Naive B cell (primary cell): ENCODE data around the gene WDFY3. TPM values are rescaled to one million over a fixed set of nuclear protein-coding genes. Genes with fewer than 3 reads are reported as not detected.

ENCODE experiments used
- ATAC-seq, 2 donors: fragments of 150-1000 bp; cut with Tn5 transposase; 2 replicates each; pipeline ENCODE4 v1.10.0; 2021; ENCODE audit warnings: low read depth in 2 of 2, mild to moderate bottlenecking in 2 of 2, moderate library complexity in 2 of 2
- DNase-seq: peaks from one replicate; pipeline ENCODE4 v3.0.0; 2022
- H3K27ac Mint-ChIP-seq, 6 donors: one replicate each; pipeline ENCODE4 v1.8.0; 2020 to 2022; ENCODE audit warnings: mild to moderate bottlenecking in 6 of 6, mixed read lengths in 6 of 6, moderate library complexity in 5 of 6, inconsistent platforms in 2 of 6
- H3K27me3 Mint-ChIP-seq, 3 donors: one replicate each; pipeline ENCODE4 v1.8.0; 2021 to 2022; ENCODE audit warnings: mixed read lengths in 3 of 3, mild to moderate bottlenecking in 1 of 3
- H3K36me3 Mint-ChIP-seq, 2 donors: one replicate each; pipeline ENCODE4 v1.8.0; 2020 to 2022; ENCODE audit warnings: mixed read lengths in 2 of 2, inconsistent platforms in 1 of 2, mild to moderate bottlenecking in 1 of 2
- H3K4me1 Mint-ChIP-seq, 3 donors: one replicate each; pipeline ENCODE4 v1.8.0; 2020 to 2022; ENCODE audit warnings: mixed read lengths in 3 of 3, inconsistent platforms in 1 of 3, mild to moderate bottlenecking in 1 of 3, moderate library complexity in 1 of 3
- H3K4me3 Mint-ChIP-seq, 8 donors: one replicate each; pipeline ENCODE4 v1.8.0; 2020 to 2022; ENCODE audit warnings: mild to moderate bottlenecking in 8 of 8, mixed read lengths in 8 of 8, moderate library complexity in 8 of 8, inconsistent platforms in 2 of 8
- H3K9me3 Mint-ChIP-seq, 7 donors: one replicate each; pipeline ENCODE4 v1.8.0; 2020 to 2022; ENCODE audit warnings: mixed read lengths in 7 of 7, mild to moderate bottlenecking in 5 of 7, inconsistent platforms in 2 of 7, moderate library complexity in 1 of 7
- polyA plus RNA-seq, 6 donors: library from polyadenylated mRNA; unstranded; fragments of 300-500 nt; fragmentation: Illumina TruSeq; gene quantifications; one replicate each; pipeline ENCODE4 v1.2.3, GENCODE V29; 2021; ENCODE audit warnings: low read depth in 6 of 6

WDFY3 gene
- polyA plus RNA-seq, 6 donors from 2014 or later = 0.19 TPM; not detected in 5

- Mint-ChIP-seq H3K36me3 (no peaks in the 10 kb centered on the region), H3K27me3 (no peaks in the 10 kb centered on the region), H3K9me3 (no peaks in the 10 kb centered on the region), H3K4me3 (no peak overlapping the region), H3K27ac (no peak overlapping the region), H3K4me1 (peaks cover 0 to 7% (median 0%) of the 10 kb centered on the region in 3 donors)
- ATAC-seq (no peak), DNase-seq (no peak)
These were observed 240.1 kb downstream of the WDFY3 start for GRCh38 chr4:84726356-84726755.

GRCh38 chr4:84722720-84723119, 243.8 kb downstream of the WDFY3 start:
- H3K27me3 Mint-ChIP-seq = no peaks in the 10 kb centered on the region
- no peak overlapping the region for H3K4me3 Mint-ChIP-seq
- H3K27ac Mint-ChIP-seq = no peak overlapping the region
- no peaks in the 10 kb centered on the region for H3K36me3 Mint-ChIP-seq
- no peak for ATAC-seq
- DNase-seq = no peak
- H3K9me3 Mint-ChIP-seq = no peaks in the 10 kb centered on the region
- H3K4me1 Mint-ChIP-seq = no peaks in the 10 kb centered on the region

GRCh38 chr4:84719115-84719514, 247.4 kb downstream of the WDFY3 start:
- Mint-ChIP-seq H3K27me3 (no peaks in the 10 kb centered on the region), H3K27ac (no peak overlapping the region), H3K4me3 (no peak overlapping the region), H3K9me3 (no peaks in the 10 kb centered on the region), H3K4me1 (no peaks in the 10 kb centered on the region), H3K36me3 (no peaks in the 10 kb centered on the region)
- DNase-seq (no peak), ATAC-seq (no peak)

- Mint-ChIP-seq H3K4me1 (no peaks in the 10 kb centered on the region), H3K4me3 (no peak overlapping the region), H3K27ac (no peak overlapping the region), H3K9me3 (no peaks in the 10 kb centered on the region), H3K36me3 (no peaks in the 10 kb centered on the region), H3K27me3 (no peaks in the 10 kb centered on the region)
- ATAC-seq (no peak), DNase-seq (no peak)
These were observed 247.8 kb downstream of the WDFY3 start for GRCh38 chr4:84718699-84719098.

GRCh38 chr4:84710548-84710947, 255.9 kb downstream of the WDFY3 start:
- Mint-ChIP-seq H3K27me3 (no peaks in the 10 kb centered on the region), H3K9me3 (peaks cover 0 to 2% (median 0%) of the 10 kb centered on the region in 7 donors), H3K4me3 (no peak overlapping the region), H3K4me1 (no peaks in the 10 kb centered on the region), H3K27ac (no peak overlapping the region), H3K36me3 (no peaks in the 10 kb centered on the region)
- DNase-seq (no peak), ATAC-seq (no peak)

- H3K4me1 Mint-ChIP-seq = no peaks in the 10 kb centered on the region
- H3K36me3 Mint-ChIP-seq = no peaks in the 10 kb centered on the region
- peaks cover 0 to 2% (median 0%) of the 10 kb centered on the region in 7 donors for H3K9me3 Mint-ChIP-seq
- no peak overlapping the region for H3K27ac Mint-ChIP-seq
- no peaks in the 10 kb centered on the region for H3K27me3 Mint-ChIP-seq
- no peak overlapping the region for H3K4me3 Mint-ChIP-seq
- DNase-seq (no peak), ATAC-seq (no peak)
These were observed 257.9 kb downstream of the WDFY3 start for GRCh38 chr4:84708406-84709135.

- H3K27me3 Mint-ChIP-seq = no peaks in the 10 kb centered on the region
- H3K27ac Mint-ChIP-seq = no peak overlapping the region
- ATAC-seq = no peak
These were observed 260.2 kb downstream of the WDFY3 start for GRCh38 chr4:84706286-84706685.

GRCh38 chr4:84699001-84699671, 267.4 kb downstream of the WDFY3 start:
- ATAC-seq = no peak
- H3K4me1 Mint-ChIP-seq = no peaks in the 10 kb centered on the region

More at GRCh38 chr4:84706286-84706685, 260.2 kb downstream of the WDFY3 start:
- no peak overlapping the region for H3K4me3 Mint-ChIP-seq
- no peaks in the 10 kb centered on the region for H3K36me3 Mint-ChIP-seq
- peaks cover 0 to 2% (median 0%) of the 10 kb centered on the region in 7 donors for H3K9me3 Mint-ChIP-seq
- no peaks in the 10 kb centered on the region for H3K4me1 Mint-ChIP-seq
- DNase-seq = no peak

GRCh38 chr4:84697615-84698201, 268.8 kb downstream of the WDFY3 start:
- no peaks in the 10 kb centered on the region for H3K27me3 Mint-ChIP-seq

More at GRCh38 chr4:84699001-84699671, 267.4 kb downstream of the WDFY3 start:
- Mint-ChIP-seq H3K36me3 (no peaks in the 10 kb centered on the region), H3K4me3 (no peak overlapping the region), H3K27me3 (no peaks in the 10 kb centered on the region), H3K9me3 (no peaks in the 10 kb centered on the region), H3K27ac (no peak overlapping the region)
- no peak for DNase-seq

GRCh38 chr4:84697159-84697558, 269.3 kb downstream of the WDFY3 start:
- H3K9me3 Mint-ChIP-seq = no peaks in the 10 kb centered on the region

More at GRCh38 chr4:84697615-84698201, 268.8 kb downstream of the WDFY3 start:
- Mint-ChIP-seq H3K9me3 (no peaks in the 10 kb centered on the region), H3K4me3 (no peak overlapping the region), H3K4me1 (no peaks in the 10 kb centered on the region), H3K27ac (no peak overlapping the region), H3K36me3 (no peaks in the 10 kb centered on the region)
- no peak for ATAC-seq
- no peak for DNase-seq

GRCh38 chr4:84691800-84692199, 274.7 kb downstream of the WDFY3 start:
- ATAC-seq (no peak), DNase-seq (no peak)
- Mint-ChIP-seq H3K36me3 (no peaks in the 10 kb centered on the region), H3K27ac (no peak overlapping the region), H3K4me3 (no peak overlapping the region), H3K9me3 (no peaks in the 10 kb centered on the region), H3K27me3 (peaks cover 0 to 7% (median 0%) of the 10 kb centered on the region in 3 donors), H3K4me1 (no peaks in the 10 kb centered on the region)

More at GRCh38 chr4:84697159-84697558, 269.3 kb downstream of the WDFY3 start:
- Mint-ChIP-seq H3K36me3 (no peaks in the 10 kb centered on the region), H3K27me3 (no peaks in the 10 kb centered on the region), H3K4me1 (no peaks in the 10 kb centered on the region), H3K27ac (no peak overlapping the region), H3K4me3 (no peak overlapping the region)
- DNase-seq = no peak
- no peak for ATAC-seq

GRCh38 chr4:84691170-84691691, 275.3 kb downstream of the WDFY3 start:
- Mint-ChIP-seq H3K4me1 (no peaks in the 10 kb centered on the region), H3K4me3 (no peak overlapping the region), H3K27ac (no peak overlapping the region), H3K36me3 (no peaks in the 10 kb centered on the region), H3K27me3 (peaks cover 0 to 7% (median 0%) of the 10 kb centered on the region in 3 donors), H3K9me3 (no peaks in the 10 kb centered on the region)
- no peak for DNase-seq
- no peak for ATAC-seq

GRCh38 chr4:84690481-84690880, 276.0 kb downstream of the WDFY3 start:
- H3K4me1 Mint-ChIP-seq = no peaks in the 10 kb centered on the region
- DNase-seq = no peak
- no peaks in the 10 kb centered on the region for H3K9me3 Mint-ChIP-seq
- no peaks in the 10 kb centered on the region for H3K36me3 Mint-ChIP-seq
- no peak overlapping the region for H3K27ac Mint-ChIP-seq
- no peak for ATAC-seq
- peaks cover 0 to 7% (median 0%) of the 10 kb centered on the region in 3 donors for H3K27me3 Mint-ChIP-seq
- H3K4me3 Mint-ChIP-seq = no peak overlapping the region

- no peak for DNase-seq
- ATAC-seq = no peak
These were observed 277.3 kb downstream of the WDFY3 start for GRCh38 chr4:84689197-84689596.

More at GRCh38 chr4:84689197-84689596, 277.3 kb downstream of the WDFY3 start:
- peaks cover 0 to 7% (median 0%) of the 10 kb centered on the region in 3 donors for H3K27me3 Mint-ChIP-seq
- H3K4me1 Mint-ChIP-seq = no peaks in the 10 kb centered on the region
- H3K27ac Mint-ChIP-seq = no peak overlapping the region
- no peak overlapping the region for H3K4me3 Mint-ChIP-seq
- H3K9me3 Mint-ChIP-seq = no peaks in the 10 kb centered on the region
- no peaks in the 10 kb centered on the region for H3K36me3 Mint-ChIP-seq
